Muscle of leg (tissue), 11 donors: ENCODE data around the gene FALEC. TPM values are rescaled to one million over a fixed set of nuclear protein-coding genes. Genes with fewer than 3 reads are reported as not detected.

ENCODE experiments used
- DNase-seq: peaks from one replicate; pipeline ENCODE4 v3.0.0; 2013
- H3K27ac ChIP-seq: one replicate; pipeline ENCODE4 v1.5.1; 2013; ENCODE audit warnings: mild to moderate bottlenecking, low read length, control low read depth
- H3K27me3 ChIP-seq: one replicate; pipeline ENCODE4 v1.6.1; 2013; ENCODE audit warnings: low read length; ENCODE audit not compliant: control insufficient read depth, insufficient read depth
- H3K36me3 ChIP-seq: one replicate; pipeline ENCODE4 v1.6.1; 2013; ENCODE audit warnings: low read length; ENCODE audit not compliant: control insufficient read depth, insufficient read depth
- H3K4me1 ChIP-seq: one replicate; pipeline ENCODE4 v1.6.1; 2013; ENCODE audit warnings: low read length; ENCODE audit not compliant: control insufficient read depth, insufficient read depth
- H3K4me3 ChIP-seq: one replicate; pipeline ENCODE4 v1.5.1; 2013; ENCODE audit warnings: low read length, control low read depth
- H3K9me3 ChIP-seq: replicated peaks from 2 replicates; pipeline ENCODE4 v1.6.1; 2013; ENCODE audit warnings: low read depth, low read length; ENCODE audit not compliant: control insufficient read depth
- WGBS: methylation state at CpG from one replicate; pipeline ENCODE4 v1.1.5; 2013; ENCODE audit warnings: missing lambda C conversion rate; ENCODE audit not compliant: insufficient coverage; 5-methylcytosine and 5-hydroxymethylcytosine counted together
- polyA plus RNA-seq, 8 donors: library from polyadenylated mRNA; unstranded; fragments of 120-200 nt; gene quantifications; one replicate each; pipeline versions ENCODE4 v1.2.1 to v1.2.3, GENCODE V29; 2013; ENCODE audit warnings: inconsistent platforms in 1 of 8, low replicate concordance in 1 of 8; ENCODE audit not compliant: insufficient read length in 8 of 8, insufficient read depth in 1 of 8
- total RNA-seq: library from RNA; stranded (reverse); fragments of 120-200 nt; gene quantifications from one replicate; pipeline ENCODE4 v1.2.4, GENCODE V29; 2013

The FALEC gene
- total and polyA plus RNA-seq, 9 donors: 0.32 to 1.6 (median 0.74) TPM; not detected in 1

DNA sequence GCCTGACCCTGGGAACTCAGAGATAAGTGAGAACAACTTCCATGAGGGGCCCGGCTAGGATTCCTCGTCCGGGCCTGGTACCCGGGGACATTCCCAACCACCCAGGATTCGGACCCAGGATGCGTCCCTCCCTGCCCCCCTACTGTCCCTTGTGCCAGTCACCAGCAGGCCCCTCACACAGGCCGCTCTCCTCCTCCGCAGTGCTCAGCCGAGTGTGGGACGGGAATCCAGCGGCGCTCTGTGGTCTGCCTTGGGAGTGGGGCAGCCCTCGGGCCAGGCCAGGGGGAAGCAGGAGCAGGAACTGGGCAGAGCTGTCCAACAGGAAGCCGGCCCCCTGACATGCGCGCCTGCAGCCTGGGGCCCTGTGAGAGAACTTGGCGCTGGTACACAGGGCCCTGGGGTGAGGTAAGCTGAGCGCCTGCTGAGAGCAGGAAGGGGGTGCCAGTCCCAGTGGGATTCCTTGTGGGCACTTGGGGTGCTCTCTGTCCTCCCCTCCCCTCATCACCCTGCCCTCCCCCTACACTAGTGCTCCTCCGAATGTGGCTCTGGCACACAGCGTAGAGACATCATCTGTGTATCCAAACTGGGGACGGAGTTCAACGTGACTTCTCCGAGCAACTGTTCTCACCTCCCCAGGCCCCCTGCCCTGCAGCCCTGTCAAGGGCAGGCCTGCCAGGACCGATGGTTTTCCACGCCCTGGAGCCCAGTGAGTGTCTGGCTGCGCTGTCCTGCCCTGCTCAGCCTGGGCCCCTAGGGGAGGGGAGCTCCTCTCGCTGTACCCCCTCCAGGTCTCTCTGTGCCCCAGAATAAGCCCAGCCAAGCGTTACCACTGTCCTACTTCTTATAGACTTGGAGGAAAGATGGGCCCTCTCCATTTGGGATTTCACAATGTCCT, 43.5 kb downstream of the FALEC start:
- Histone ChIP-seq H3K27ac (peak overlapping the region; percentile 0), H3K27me3 (no peaks in the 10 kb centered on the region), H3K4me3 (peak overlapping the region; percentile 11), H3K4me1 (peaks cover 55% of the 10 kb centered on the region), H3K36me3 (peaks cover 46% of the 10 kb centered on the region), H3K9me3 (no peaks in the 10 kb centered on the region)
- peak; percentile 59 for DNase-seq
- 60% methylated on average over 20 of the region's 28 CpGs for WGBS

DNA sequence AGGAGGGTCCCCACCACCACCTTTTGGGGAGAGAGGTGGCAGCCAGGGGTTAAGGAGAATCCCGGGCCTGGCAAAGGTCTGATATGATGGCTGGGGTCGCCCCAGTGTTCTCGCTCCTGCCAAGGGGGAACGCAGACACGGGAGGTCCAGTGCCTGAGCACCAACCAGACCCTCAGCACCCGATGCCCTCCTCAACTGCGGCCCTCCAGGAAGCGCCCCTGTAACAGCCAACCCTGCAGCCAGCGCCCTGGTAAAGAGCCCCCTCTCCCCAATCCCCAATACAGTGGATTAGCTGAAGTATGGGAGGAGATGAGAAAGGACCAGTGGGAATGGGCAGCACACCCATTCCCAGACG, 44.1 kb downstream of the FALEC start:
- Histone ChIP-seq H3K4me3 (no peak overlapping the region), H3K27me3 (no peaks in the 10 kb centered on the region), H3K4me1 (peaks cover 60% of the 10 kb centered on the region), H3K36me3 (peaks cover 39% of the 10 kb centered on the region), H3K27ac (peak overlapping the region; percentile 0), H3K9me3 (no peaks in the 10 kb centered on the region)
- DNase-seq: no peak
- 58% methylated on average over 6 of the region's 10 CpGs for WGBS

DNA sequence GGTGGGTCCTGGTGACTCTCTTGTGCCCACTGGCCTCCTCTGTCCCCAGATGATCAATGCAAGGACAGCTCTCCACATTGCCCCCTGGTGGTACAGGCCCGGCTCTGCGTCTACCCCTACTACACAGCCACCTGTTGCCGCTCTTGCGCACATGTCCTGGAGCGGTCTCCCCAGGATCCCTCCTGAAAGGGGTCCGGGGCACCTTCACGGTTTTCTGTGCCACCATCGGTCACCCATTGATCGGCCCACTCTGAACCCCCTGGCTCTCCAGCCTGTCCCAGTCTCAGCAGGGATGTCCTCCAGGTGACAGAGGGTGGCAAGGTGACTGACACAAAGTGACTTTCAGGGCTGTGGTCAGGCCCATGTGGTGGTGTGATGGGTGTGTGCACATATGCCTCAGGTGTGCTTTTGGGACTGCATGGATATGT, 44.5 kb downstream of the FALEC start:
- Histone ChIP-seq H3K9me3 (no peaks in the 10 kb centered on the region), H3K4me1 (peaks cover 63% of the 10 kb centered on the region), H3K27ac (peak overlapping the region; percentile 100), H3K4me3 (no peak overlapping the region), H3K36me3 (peaks cover 39% of the 10 kb centered on the region), H3K27me3 (no peaks in the 10 kb centered on the region)
- peak; percentile 81 for DNase-seq
- WGBS: 21% methylated on average over 7 of the region's 9 CpGs

DNA sequence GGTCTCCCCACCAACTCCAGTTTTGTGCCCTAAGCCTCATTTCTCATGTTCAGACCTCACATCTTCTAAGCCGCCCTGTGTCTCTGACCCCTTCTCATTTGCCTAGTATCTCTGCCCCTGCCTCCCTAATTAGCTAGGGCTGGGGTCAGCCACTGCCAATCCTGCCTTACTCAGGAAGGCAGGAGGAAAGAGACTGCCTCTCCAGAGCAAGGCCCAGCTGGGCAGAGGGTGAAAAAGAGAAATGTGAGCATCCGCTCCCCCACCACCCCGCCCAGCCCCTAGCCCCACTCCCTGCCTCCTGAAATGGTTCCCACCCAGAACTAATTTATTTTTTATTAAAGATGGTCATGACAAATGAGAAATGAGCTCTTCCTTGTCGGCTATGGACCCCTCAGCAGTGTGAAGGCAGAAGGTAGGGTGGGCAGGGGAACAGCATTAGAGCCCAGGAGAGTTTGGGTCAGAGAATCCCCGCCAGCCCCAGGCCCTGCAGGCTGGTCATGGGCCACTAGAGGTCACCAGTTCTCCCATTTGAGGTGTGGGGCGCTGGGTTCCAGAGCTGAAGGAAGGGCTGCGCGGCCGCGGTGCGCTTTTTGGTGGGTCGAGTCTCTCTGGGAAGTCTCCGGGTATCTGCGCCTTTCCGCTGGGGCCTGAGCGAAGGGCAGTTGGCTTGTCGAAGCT, 45.2 kb downstream of the FALEC start:
- peak; percentile 33 for DNase-seq
- H3K27me3 ChIP-seq: no peaks in the 10 kb centered on the region
- peaks cover 33% of the 10 kb centered on the region for H3K36me3 ChIP-seq
- H3K4me3 ChIP-seq: peak overlapping the region; percentile 61
- WGBS: 0% methylated on average over 13 of the region's 17 CpGs
- peak overlapping the region; percentile 100 for H3K27ac ChIP-seq
- H3K9me3 ChIP-seq: no peaks in the 10 kb centered on the region
- peaks cover 70% of the 10 kb centered on the region for H3K4me1 ChIP-seq

DNA sequence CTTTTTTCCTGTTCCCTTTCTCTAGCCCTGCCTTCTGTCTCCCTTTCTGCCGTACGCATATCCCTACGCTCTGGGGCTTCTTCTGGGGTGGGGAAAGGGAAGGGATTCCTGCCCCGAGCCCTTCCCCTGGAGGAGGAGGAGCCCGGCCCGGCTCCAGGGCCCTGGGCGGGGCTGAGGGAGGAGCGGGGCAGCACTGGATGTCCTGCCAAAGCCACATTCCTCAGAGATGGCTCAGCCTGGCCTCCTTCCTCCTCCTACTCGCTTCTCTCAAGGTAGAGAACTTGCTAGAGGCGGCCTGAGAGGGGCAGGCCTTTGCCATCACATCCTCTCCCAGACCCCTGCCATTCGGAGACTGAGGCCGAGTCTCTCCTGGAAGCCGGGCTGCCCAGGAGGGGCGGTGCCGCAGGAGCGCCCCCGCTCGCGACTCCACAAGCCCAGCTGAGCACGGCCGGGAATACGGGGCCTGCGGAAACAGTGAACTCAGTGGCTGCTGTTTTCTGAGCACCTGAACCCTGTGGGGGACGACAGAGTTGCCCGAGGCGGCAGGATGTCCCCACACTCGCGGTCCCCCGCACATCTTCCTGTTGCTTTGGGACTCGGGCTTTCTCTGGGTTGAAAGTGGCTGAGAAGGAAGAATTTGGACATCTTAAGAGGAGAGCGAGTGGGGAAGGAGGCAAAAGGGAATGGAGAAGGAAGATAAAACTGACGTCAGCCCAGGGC, 45.9 kb downstream of the FALEC start:
- H3K4me3 ChIP-seq: peak overlapping the region; percentile 61
- peak overlapping the region; percentile 100 for H3K27ac ChIP-seq
- H3K9me3 ChIP-seq: no peaks in the 10 kb centered on the region
- no peaks in the 10 kb centered on the region for H3K27me3 ChIP-seq
- peaks cover 74% of the 10 kb centered on the region for H3K4me1 ChIP-seq
- H3K36me3 ChIP-seq: peaks cover 27% of the 10 kb centered on the region
- under 1% methylated on average over 23 of the region's 32 CpGs for WGBS
- DNase-seq: peak; percentile 99

DNA sequence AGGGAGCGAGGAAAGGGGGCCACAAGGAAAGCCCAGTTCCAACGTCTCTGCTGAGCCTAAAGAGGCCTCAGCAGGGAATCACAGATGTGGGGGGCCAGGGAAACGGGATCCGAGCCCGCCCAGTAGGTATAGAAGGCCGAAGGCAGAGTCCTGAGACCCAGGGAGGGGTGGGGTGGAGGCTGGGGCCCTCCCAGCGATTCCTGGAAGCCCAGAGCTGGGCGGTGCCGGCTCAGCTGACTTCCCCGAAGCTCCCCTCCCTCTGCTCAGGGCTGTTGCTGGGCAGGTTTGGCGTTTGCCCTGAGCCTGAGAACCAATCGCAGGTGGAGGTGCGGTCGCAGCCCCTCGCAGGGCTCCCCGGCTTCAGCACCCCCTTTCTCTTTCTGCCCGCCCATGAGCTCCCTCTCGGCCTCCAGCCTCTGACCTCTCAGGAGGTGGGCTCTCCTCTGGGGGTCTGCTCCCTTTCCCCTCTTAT, 46.5 kb downstream of the FALEC start:
- peaks cover 22% of the 10 kb centered on the region for H3K36me3 ChIP-seq
- peaks cover 79% of the 10 kb centered on the region for H3K4me1 ChIP-seq
- no peaks in the 10 kb centered on the region for H3K27me3 ChIP-seq
- 0% methylated on average over 11 of the region's 18 CpGs for WGBS
- H3K27ac ChIP-seq: peak overlapping the region; percentile 100
- peak overlapping the region; percentile 61 for H3K4me3 ChIP-seq
- DNase-seq: peak; percentile 98
- no peaks in the 10 kb centered on the region for H3K9me3 ChIP-seq

DNA sequence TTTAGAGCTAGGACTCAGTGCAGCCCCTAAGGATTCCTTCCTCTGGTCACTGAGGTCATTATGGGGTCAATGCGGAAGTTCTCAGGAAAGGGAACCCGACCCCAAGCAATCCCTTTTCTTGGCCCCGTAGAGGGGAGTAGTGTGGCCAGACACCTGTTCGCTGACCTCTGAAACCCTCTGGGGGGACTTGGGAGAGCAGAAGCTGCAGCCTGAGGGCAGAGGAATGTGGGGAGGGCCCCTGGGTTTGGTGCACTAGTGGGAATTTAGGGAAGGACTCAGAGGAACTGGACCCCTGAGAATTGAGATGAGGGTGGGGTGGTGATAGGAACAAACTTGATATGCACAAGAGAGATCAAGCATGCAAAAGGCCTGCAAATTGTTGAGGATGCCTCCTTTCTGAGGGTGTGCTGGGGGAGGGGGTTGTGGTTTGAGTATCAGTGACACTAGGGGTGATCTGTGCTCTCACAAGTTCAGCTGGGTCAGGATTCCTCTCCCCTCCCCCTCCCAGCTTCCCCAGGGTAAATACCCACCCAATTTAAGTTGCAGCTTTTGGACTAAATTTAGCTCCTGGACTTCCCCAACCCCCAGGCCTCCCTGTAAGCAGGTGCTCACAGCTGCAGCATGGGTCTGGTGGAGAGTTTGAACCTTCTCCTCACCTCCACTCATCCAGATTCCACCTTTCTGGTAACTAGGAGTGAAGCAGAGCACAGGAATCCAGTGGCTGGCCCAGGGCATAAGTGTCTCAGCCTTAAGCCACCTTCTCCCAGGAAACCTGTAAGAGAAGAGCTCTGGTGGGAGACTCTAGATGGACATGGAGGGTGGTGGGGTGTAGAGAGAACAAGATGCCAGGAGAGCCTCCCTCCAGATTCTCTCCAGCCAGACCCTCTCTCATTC, 47.1 kb downstream of the FALEC start:
- Histone ChIP-seq H3K4me1 (peaks cover 86% of the 10 kb centered on the region), H3K9me3 (no peaks in the 10 kb centered on the region), H3K36me3 (peaks cover 18% of the 10 kb centered on the region), H3K27ac (peak overlapping the region; percentile 100), H3K4me3 (peak overlapping the region; percentile 61), H3K27me3 (no peaks in the 10 kb centered on the region)
- peak; percentile 75 for DNase-seq
- WGBS: no CpG with 5 or more reads among the region's 4 CpGs

DNA sequence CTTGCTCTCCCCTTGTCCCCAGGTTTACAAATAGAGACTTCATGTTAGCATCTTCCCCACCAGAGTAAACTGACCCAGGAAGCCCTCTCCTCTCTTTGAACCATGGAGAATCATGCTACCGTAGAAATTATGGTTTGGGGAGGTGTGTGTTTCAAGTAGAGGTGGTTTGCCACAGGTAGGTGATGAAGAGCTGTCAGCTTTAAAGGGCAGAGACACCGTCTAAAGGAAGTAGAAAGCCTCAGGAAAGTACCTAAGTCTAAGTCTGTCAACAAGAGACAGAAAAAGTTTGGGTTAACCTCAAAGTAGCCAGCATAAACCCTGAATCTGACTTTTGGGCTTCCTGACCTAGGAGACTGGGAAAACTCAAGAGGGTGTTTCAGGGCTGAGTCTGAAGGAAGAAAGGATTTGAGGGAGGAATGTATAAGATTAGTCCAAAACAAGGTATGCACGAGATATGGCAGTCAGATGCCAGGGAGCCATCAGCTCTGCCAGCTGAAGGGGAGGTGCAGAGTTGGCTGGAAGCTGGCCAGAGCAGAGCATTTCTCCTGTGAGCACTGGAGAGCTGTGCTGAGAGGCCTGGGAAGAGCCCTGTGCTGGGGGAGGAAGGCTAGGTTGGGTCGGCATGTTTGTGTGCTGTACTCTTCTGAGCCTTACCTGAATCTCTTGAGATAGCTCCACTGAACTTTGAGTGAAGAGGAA, 47.9 kb downstream of the FALEC start:
- Histone ChIP-seq H3K4me3 (no peak overlapping the region), H3K36me3 (peaks cover 10% of the 10 kb centered on the region), H3K27ac (peak overlapping the region; percentile 100), H3K4me1 (peaks cover 91% of the 10 kb centered on the region), H3K9me3 (no peaks in the 10 kb centered on the region), H3K27me3 (no peaks in the 10 kb centered on the region)
- 32% methylated on average over 3 of the region's 4 CpGs for WGBS
- DNase-seq: peak; percentile 75
